HL-60/S4 (cell line): ENCODE results near the gene KRT80.

Experiments used
- in situ Hi-C: fragments of 300-500 bp; cut with MboI; formaldehyde crosslinking; loops from 2 replicates; pipeline ENCODE4 v1.14.3; 2022; ENCODE audit warnings: low sequenced_read_pairs

KRT80 gene

DNA sequence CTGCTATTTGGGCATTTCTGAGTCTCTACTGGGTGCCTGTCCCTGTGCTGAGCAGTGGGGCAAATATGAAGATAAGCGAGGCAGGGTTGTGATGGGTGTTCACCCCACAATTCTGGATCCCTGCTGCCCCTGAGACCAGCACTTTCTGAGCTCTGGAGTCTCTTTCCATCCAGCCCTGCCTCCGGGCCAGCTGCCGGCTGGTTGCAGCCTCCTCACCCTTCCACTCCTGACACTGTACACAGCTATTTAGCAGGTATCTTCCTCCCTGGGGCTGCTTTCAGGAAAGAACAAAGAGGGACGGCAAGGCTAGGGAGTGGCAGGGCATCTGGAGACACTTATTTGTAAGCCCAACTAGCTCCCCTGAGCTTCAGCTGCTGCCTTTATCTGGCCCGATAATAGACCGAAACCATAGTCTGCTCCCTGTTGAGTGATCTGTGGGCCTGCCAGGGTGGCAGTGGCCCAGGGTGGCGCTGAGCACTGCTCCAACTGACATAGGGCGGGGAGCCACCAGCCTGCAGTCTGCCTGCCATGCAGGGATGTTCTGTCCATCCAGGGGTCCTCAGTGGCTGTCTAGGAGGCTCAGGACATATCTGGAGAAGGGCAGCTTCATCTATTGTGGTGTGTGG is 7.6 kb upstream of the KRT80 start:
- in situ Hi-C loops, result no loop called here

- in situ Hi-C loops, result no loop called here
Measured at GRCh38 chr12:52198454-52199215, 6.8 kb upstream of the KRT80 start.

- in situ Hi-C loops, result no loop called here
Measured at GRCh38 chr12:52197371-52198231, 5.8 kb upstream of the KRT80 start.

DNA sequence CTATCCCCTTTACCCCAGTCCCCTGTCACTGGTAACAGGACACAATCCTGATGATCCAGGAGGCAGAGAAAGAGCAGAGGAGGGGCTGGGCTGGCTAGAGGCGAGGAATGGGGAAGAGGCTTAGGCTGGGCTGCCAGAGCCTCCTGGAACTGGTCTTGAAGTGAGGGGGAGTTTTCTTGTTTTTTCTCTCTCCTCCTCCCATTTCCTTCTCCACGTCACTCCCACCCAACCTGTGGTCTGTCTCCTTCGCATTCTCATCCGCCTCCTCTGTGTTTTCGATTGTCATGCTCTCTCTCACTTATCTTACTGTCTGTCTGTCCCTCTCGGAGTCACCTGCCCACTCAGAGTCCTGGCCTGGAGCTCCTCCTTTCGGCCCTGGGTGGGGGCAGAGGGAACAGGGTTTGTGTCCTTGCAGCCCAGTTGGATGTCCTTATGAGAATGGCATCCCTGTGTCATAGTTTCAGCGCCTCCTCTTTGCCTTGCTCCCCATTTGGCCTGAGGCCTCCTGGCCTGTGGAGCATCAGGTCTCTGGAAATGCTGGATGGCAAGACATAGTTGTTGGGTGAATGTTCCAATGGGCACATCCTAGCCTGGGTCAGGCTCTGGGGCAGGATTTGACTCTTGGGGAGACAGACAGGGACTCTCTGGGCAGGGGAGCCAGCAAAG is 3.4 kb upstream of the KRT80 start:
- in situ Hi-C loops, result no loop called here

DNA sequence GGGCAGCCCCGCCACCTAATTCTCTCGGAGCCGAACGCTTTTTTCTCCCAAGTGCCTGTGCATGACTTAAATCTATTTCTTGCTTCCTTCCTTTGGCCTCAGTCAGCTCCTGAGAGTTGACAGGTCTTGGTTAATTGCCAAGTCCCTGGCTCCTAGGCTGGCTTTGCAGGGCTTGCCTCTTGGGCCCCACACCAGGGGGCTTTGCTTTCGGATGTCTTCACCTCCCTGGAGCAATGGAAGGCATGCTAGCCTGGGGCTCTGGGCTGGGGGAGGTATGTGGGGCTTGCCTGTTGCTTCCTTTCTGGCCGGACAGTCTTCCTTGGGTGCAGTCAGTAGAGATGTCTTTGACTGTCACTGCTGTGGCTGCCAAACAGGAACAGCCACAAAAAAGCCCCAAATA is 2.2 kb upstream of the KRT80 start:
- in situ Hi-C loops, result no loop called here

DNA sequence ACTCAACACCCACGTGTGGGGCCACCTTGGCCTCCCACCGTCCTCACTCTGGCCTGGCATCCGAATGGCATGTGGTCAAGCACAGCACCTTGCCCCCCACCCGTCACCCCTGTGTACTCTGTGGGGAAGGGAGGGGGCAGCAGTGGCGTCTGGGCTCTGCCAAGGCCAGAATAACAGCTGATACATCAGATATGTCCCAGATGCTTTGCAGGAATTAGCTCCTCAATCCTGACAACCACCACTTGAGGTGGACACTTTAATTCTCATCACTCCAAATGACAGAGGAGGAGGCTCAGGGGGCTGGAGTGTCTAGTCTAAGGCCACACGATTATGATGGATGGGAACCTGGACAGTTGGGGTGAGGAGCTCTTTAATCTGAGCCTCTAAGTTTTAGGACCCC is 1.7 kb upstream of the KRT80 start:
- in situ Hi-C loops, result no loop called here

DNA sequence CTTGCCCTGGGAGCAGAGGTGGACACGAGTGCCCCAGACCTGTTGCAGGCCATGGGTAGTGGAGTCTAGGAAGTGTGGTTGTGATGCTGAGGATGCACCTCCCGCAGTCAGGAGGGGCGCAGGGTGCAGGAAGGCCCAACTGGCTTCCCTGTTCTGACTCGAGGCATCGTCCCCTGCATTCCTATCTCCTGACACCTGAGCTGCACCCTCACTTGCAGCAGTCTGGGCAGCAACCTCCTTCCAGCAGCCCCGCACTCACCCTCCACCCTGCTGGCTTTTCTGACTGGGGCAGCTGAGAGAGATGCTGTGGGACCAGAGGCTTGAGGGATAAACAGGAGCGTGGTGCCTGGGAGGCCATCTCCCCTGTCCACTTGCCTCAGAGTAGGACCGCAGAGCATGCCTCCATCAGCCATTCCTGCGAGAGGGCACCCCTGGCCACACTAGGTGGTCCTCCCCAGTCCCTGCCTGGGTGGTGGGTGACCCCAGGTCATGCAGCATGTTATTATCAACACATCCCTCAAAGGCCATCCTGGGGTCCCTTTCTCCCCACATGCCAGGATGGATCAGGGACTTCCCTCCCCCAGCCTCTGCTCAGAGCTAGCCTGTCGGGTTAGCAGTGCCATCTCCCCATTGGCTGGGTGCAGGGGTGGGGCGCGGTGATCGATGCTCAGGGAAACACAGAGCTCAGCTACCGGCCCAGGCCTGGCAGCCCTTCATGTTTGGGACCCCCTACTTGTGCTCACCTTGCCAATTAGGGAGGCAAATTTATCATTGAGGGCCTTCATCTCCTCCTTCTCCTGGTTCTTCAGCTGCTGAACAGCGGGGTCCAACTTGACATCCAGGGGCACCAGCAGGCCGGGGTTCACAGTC is 719 bp downstream of the KRT80 start:
- in situ Hi-C loops, result no loop called here

- in situ Hi-C loops, result no loop called here
Measured at GRCh38 chr12:52189376-52190174, 2.2 kb downstream of the KRT80 start.

- in situ Hi-C loops, result no loop called here
Measured at GRCh38 chr12:52188658-52189057, 3.2 kb downstream of the KRT80 start.

DNA sequence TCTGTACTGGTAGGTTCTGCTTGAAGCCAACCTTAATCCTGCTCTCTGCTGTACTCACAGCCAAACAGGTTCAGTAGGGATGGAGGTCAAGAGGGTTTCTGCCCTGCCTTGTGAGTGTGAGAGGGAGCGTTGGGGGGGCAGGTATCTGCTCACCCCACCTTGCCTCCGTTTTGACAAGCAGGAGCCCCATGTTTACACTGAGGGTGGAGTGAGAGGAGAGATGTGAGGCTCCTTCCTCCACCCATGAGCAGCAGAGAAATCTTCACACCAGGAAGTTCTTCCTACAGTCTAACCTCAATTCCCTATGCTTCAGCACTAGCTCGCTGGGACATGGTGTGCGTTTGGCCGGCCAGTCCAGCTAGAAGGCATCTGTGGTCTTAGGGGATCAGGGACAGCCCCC is 4.2 kb downstream of the KRT80 start:
- in situ Hi-C loops, result no loop called here

- in situ Hi-C loops, result no loop called here
Measured at GRCh38 chr12:52187206-52187605, 4.6 kb downstream of the KRT80 start.

- in situ Hi-C loops, result no loop called here
Measured at GRCh38 chr12:52186118-52186840, 5.5 kb downstream of the KRT80 start.

DNA sequence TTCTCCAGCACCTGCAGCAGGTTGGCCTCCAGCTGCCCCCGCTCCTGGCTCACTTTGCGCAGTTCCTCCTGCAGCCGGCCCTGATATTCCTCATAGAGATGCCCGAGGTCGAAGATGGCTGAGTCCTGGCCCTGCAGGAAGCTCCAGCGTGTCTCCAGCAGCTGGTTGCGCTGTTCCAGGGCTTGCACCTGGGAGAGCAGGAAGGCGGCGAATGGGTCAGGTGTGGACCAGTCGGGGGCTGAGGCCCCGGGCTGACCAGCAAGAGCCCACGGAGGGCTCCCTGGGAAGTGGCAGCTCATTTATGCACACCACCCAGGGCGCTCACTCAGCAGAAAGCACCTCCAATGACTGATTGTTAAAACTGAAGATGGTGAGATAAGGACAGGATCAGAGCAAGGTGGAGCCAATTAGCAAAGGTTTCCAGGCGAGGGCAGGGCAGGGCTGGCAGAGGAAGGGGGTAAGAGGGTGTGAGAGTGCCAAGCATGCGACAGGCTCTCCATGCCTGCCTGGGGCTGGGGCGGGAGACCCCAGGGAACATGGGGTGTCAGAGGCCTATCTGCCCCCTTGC is 6.3 kb downstream of the KRT80 start:
- in situ Hi-C loops, result no loop called here

- in situ Hi-C loops, result no loop called here
Measured at GRCh38 chr12:52184813-52185212, 7.0 kb downstream of the KRT80 start.

DNA sequence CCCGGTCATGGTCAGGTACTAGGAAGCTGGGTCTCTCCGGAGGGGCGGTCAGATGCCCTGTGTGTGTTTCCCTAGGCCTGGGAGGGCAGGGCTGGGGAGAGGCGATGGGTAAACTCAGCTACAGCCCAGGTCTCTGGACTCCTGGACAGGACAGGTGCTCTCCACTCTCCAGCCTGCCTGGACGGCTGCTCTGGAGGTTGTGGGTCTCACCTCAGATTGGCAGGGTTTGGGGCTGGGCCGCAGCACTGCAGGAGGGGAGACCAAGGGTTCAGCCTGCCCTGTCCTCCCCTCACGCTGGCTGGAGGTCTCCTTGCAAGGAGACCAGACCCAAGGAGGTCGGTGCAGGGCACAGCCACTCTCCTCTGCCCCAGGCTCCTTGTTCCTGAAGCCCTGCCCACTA is 7.8 kb downstream of the KRT80 start:
- in situ Hi-C loops, result no loop called here

DNA sequence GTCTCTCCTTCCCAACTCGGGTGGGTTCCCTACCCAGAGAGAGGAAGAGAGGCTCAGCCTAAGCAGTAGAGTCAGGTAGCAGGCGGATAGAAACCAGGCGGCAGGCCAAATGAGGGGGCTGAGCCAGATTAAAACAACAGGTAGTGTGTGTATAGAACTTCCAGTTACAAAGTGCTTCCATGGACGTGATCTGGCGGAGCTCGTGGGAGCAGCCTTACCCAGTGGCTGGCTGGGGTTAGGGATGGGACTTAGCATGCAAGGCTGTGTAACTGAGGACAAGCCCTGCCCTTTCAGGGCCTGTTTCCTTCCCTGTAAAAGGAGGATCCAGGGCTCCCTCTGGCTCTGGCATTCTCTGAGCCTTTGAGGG is 8.3 kb downstream of the KRT80 start:
- in situ Hi-C loops, result no loop called here

- in situ Hi-C loops, result no loop called here
Measured at GRCh38 chr12:52182898-52183543, 8.8 kb downstream of the KRT80 start.

DNA sequence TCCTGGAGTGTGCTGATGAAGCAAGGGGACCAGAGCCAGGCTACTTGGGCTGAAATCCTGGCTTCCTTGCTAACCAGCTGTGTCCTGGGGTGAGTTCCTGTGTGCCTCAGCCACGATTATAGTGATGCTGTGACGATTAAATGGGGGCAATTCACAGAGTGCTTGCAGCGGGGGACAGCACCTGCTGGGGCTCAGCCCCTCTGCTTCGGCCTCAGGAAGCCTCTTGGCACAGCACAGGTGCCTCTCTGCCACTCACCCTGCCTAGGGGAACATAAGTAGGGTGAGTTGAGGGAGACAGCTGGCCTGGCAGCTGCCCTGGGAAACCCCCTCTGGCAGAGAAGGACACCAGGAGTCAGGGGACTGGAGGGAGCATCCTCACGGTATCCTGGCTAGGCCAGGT is 9.4 kb downstream of the KRT80 start:
- in situ Hi-C loops, result no loop called here
